IMR-90 (cell line): ENCODE measurements around the gene DGAT2L6. TPM values are rescaled to one million over a fixed set of nuclear protein-coding genes. Genes with fewer than 3 reads are reported as not detected.

Experiments
- ATAC-seq: fragments of 200-7000 bp; cut with Tn5 transposase; 2 replicates; pipeline ENCODE4 v1.9.1; 2020; ENCODE audit warnings: low read depth, mild to moderate bottlenecking, moderate library complexity
- BruUV-seq: library from RNA; stranded (reverse); fragments of 400-500 nt; replicated peaks from 2 replicates; lab custom pipeline; 2021; lab: Mats Ljungman, UMichigan
- CTCF ChIA-PET: fragments of 300-600 bp; formaldehyde crosslinking; extraction: SDS; loops from one replicate; lab custom pipeline; 2021; ENCODE audit warnings: antibody characterized with exemption; lab: Yijun Ruan, JAX
- POLR2A ChIA-PET: fragments of 300-600 bp; sonication (Branson Sonifier 250); formaldehyde crosslinking; loops from one replicate; lab custom pipeline; 2022; ENCODE audit warnings: antibody characterized with exemption; ENCODE audit not compliant: unreplicated experiment; lab: Charles Lee
- DNase-seq: peaks from one replicate; pipeline ENCODE4 v3.0.0; 2013
- H2AFZ ChIP-seq: replicated peaks from 2 replicates; pipeline ENCODE3; 2013; ENCODE audit warnings: low read length, mild to moderate bottlenecking; ENCODE audit not compliant: poor library complexity
- H2AK5ac ChIP-seq: 2 replicates; pipeline ENCODE4 v1.6.1; 2013; ENCODE audit warnings: low read depth, low read length, inconsistent platforms
- H2AK9ac ChIP-seq: replicated peaks from 2 replicates; pipeline ENCODE3; 2013; ENCODE audit warnings: mild to moderate bottlenecking, low read depth, low read length, moderate library complexity; ENCODE audit not compliant: poor library complexity
- H2BK120ac ChIP-seq: 2 replicates; pipeline ENCODE4 v1.6.1; 2013; ENCODE audit warnings: low read depth, low read length, inconsistent platforms
- H2BK15ac ChIP-seq: 3 replicates; pipeline ENCODE4 v1.6.1; 2013; ENCODE audit warnings: low read depth, low read length, inconsistent platforms
- H2BK20ac ChIP-seq: 2 replicates; pipeline ENCODE4 v1.6.1; 2013; ENCODE audit warnings: low read depth, mild to moderate bottlenecking, inconsistent platforms, low read length, moderate library complexity
- H2BK5ac ChIP-seq: 2 replicates; pipeline ENCODE4 v1.6.1; 2013; ENCODE audit warnings: mild to moderate bottlenecking, low read depth, low read length, inconsistent platforms; ENCODE audit not compliant: poor library complexity, severe bottlenecking
- H3K14ac ChIP-seq: replicated peaks from 2 replicates; pipeline ENCODE4 v1.6.1; 2013; ENCODE audit warnings: low read depth, low read length, inconsistent platforms
- H3K18ac ChIP-seq: 2 replicates; pipeline ENCODE4 v1.6.1; 2013; ENCODE audit warnings: low read depth, low read length, control low read depth
- H3K23ac ChIP-seq: 2 replicates; pipeline ENCODE4 v1.6.1; 2013; ENCODE audit warnings: low read depth, low read length, inconsistent platforms
- H3K27ac ChIP-seq: 2 replicates; pipeline ENCODE4 v1.5.1; 2013; ENCODE audit warnings: mild to moderate bottlenecking, control low read depth, low read length; ENCODE audit not compliant: insufficient read depth
- H3K27me3 ChIP-seq: 2 replicates; pipeline ENCODE4 v1.6.1; 2013; ENCODE audit warnings: low read length; ENCODE audit not compliant: control insufficient read depth, insufficient read depth
- H3K36me3 ChIP-seq: 2 replicates; pipeline ENCODE4 v1.6.1; 2013; ENCODE audit warnings: low read length, mixed read lengths; ENCODE audit not compliant: control insufficient read depth, insufficient read depth
- H3K4ac ChIP-seq: 2 replicates; pipeline ENCODE4 v1.6.1; 2013; ENCODE audit warnings: low read depth, low read length, inconsistent platforms
- H3K4me1 ChIP-seq: 2 replicates; pipeline ENCODE4 v1.6.1; 2013; ENCODE audit warnings: low read length, mixed read lengths; ENCODE audit not compliant: control insufficient read depth, insufficient read depth
- H3K4me2 ChIP-seq: 2 replicates; pipeline ENCODE4 v1.6.1; 2013; ENCODE audit warnings: low read depth, mild to moderate bottlenecking, control low read depth, low read length, moderate library complexity
- H3K4me3 ChIP-seq: 2 replicates; pipeline ENCODE4 v1.5.1; 2013; ENCODE audit warnings: low read depth, mild to moderate bottlenecking, control low read depth, low read length, moderate library complexity; ENCODE audit not compliant: insufficient read depth
- H3K56ac ChIP-seq: 2 replicates; pipeline ENCODE4 v1.6.1; 2013; ENCODE audit warnings: low read length, inconsistent platforms; ENCODE audit not compliant: insufficient read depth; ENCODE audit errors: extremely low read depth
- H3K79me1 ChIP-seq, 2 experiments: 2 replicates each; pipeline ENCODE4 v1.6.1; 2013; ENCODE audit warnings: low read length in 2 of 2, inconsistent platforms in 1 of 2, low read depth in 1 of 2
- H3K9ac ChIP-seq: 2 replicates; pipeline ENCODE4 v1.6.1; 2013; ENCODE audit warnings: low read depth, low read length, control low read depth
- H3K9me1 ChIP-seq: 2 replicates; pipeline ENCODE4 v1.6.1; 2013; ENCODE audit warnings: low read length, inconsistent platforms; ENCODE audit not compliant: insufficient read depth
- H3K9me3 ChIP-seq: 2 replicates; pipeline ENCODE4 v1.6.1; 2013; ENCODE audit warnings: low read length; ENCODE audit not compliant: control insufficient read depth, insufficient read depth
- H4K20me1 ChIP-seq: 2 replicates; pipeline ENCODE4 v1.6.1; 2013; ENCODE audit warnings: low read length, inconsistent platforms; ENCODE audit not compliant: insufficient read depth
- H4K5ac ChIP-seq: 2 replicates; pipeline ENCODE4 v1.6.1; 2013; ENCODE audit warnings: mild to moderate bottlenecking, low read depth, low read length, control low read depth
- H4K8ac ChIP-seq, 2 experiments: 2 replicates each; pipeline ENCODE4 v1.6.1; 2013; ENCODE audit warnings: low read depth in 2 of 2, low read length in 2 of 2, control low read depth in 1 of 2, inconsistent platforms in 1 of 2
- H4K91ac ChIP-seq: 2 replicates; pipeline ENCODE4 v1.6.1; 2013; ENCODE audit warnings: low read depth, low read length, inconsistent platforms; ENCODE audit not compliant: insufficient read depth
- NFE2L2 ChIP-seq: fragments of 150-350 bp; IDR thresholded peaks from 2 replicates; pipeline ENCODE4 v1.6.1; 2016; ENCODE audit warnings: low read depth, mild to moderate bottlenecking, low read length
- WGBS, 2 experiments: methylation state at CpG; one replicate each; pipeline versions ENCODE4 v1.1.5 to v1.1.7; 2013; ENCODE audit warnings: missing lambda C conversion rate in 2 of 2; ENCODE audit not compliant: insufficient read length in 1 of 2; ENCODE audit errors: extremely low coverage in 2 of 2; 5-methylcytosine and 5-hydroxymethylcytosine counted together
- dilution Hi-C: fragments of 300-500 bp; cut with HindIII; formaldehyde crosslinking; loops from one replicate; pipeline ENCODE4 v1.14.3; 2018; ENCODE audit warnings: low sequenced_read_pairs; ENCODE audit not compliant: unreplicated experiment
- in situ Hi-C: fragments of 300-500 bp; cut with MboI; formaldehyde crosslinking; loops from 3 replicates; pipeline ENCODE4 v1.14.3; 2019; ENCODE audit warnings: low sequenced_read_pairs, inconsistent platforms, mixed read lengths
- intact Hi-C: fragments of 100-400 bp; cut with micrococcal nuclease; formaldehyde crosslinking; loops from 2 replicates; pipeline ENCODE4 v1.10.0; 2022
- polyA plus RNA-seq, 3 experiments: library from polyadenylated mRNA; depleted of rRNA; stranded (reverse); fragments of >200 nt; gene quantifications; 2 replicates each; pipeline ENCODE4 v1.2.3, GENCODE V29; 2012; ENCODE audit warnings: low replicate concordance in 1 of 3
- total RNA-seq: library from RNA; depleted of rRNA; stranded (reverse); fragments of >200 nt; gene quantifications from 2 replicates; pipeline ENCODE4 v1.2.3, GENCODE V29; 2012

DGAT2L6 gene
- total and polyA plus RNA-seq, 2 of the 4 experiments (the other 2 are of a cell fraction): not detected

- H3K9me1 ChIP-seq: no peaks in the 10 kb centered on the region
- H3K9ac ChIP-seq: no peak overlapping the region
- WGBS, 2 experiments: no CpG with 5 or more reads among the region's 3 CpGs
- H2AK9ac ChIP-seq: no peak overlapping the region
- no peak overlapping the region for H3K4ac ChIP-seq
- H2BK5ac ChIP-seq: no peak overlapping the region
- H2BK15ac ChIP-seq: no peak overlapping the region
- H3K4me3 ChIP-seq: no peak overlapping the region
- ChIA-PET POLR2A (no interaction called here), CTCF (no interaction called here)
- H3K18ac ChIP-seq: no peak overlapping the region
- no peak overlapping the region for H4K5ac ChIP-seq
- no peaks in the 10 kb centered on the region for H3K36me3 ChIP-seq
- H2AFZ ChIP-seq: no peak overlapping the region
- H3K9me3 ChIP-seq: no peaks in the 10 kb centered on the region
- no peak overlapping the region for H2AK5ac ChIP-seq
- no peak overlapping the region for H3K27ac ChIP-seq
- no peaks in the 10 kb centered on the region; the same call in 1 of the 2 replicates for H3K4me1 ChIP-seq
- no peak overlapping the region for H4K8ac ChIP-seq
- no peak overlapping the region for H4K91ac ChIP-seq
- intact Hi-C loops (no loop called here), in situ Hi-C loops (no loop called here), dilution Hi-C loops (no loop called here)
- H2BK20ac ChIP-seq: no peak overlapping the region
- ATAC-seq (no peak), DNase-seq (peak; percentile 18)
- H3K79me1 ChIP-seq: no peaks in the 10 kb centered on the region
- no TSS peak for BruUV-seq
- TF ChIP-seq NFE2L2: no peak
- H4K20me1 ChIP-seq: no peaks in the 10 kb centered on the region
- no peak overlapping the region for H2BK120ac ChIP-seq
- no peak overlapping the region for H3K14ac ChIP-seq
- H3K4me2 ChIP-seq: no peak overlapping the region
- peaks cover 8% of the 10 kb centered on the region for H3K27me3 ChIP-seq
- no peak overlapping the region for H3K23ac ChIP-seq
- H3K56ac ChIP-seq: no peak overlapping the region
Measured at GRCh38 chrX:70253377-70254062, 76.2 kb downstream of the DGAT2L6 start.
